NB4 (cell line): ENCODE measurements around the gene THBS1.

ENCODE experiments used
- DNase-seq: peaks from one replicate; pipeline ENCODE4 v3.0.0; 2010; ENCODE audit warnings: low read depth
- H3K4me3 ChIP-seq: one replicate; pipeline ENCODE4 v1.5.1; 2011; ENCODE audit warnings: mild to moderate bottlenecking, low read depth, low read length, moderate library complexity
- CTCF ChIP-seq: IDR thresholded peaks from one replicate; pipeline ENCODE4 v1.5.1; 2012; ENCODE audit warnings: low read depth, low read length
- MYC ChIP-seq: IDR thresholded peaks from 2 replicates; pipeline ENCODE4 v1.6.1; 2011; ENCODE audit warnings: low read depth, low read length
- POLR2A ChIP-seq: IDR thresholded peaks from 2 replicates; pipeline ENCODE4 v1.6.1; 2011; ENCODE audit warnings: mild to moderate bottlenecking; ENCODE audit not compliant: insufficient read length; ENCODE audit errors: extremely low read depth
- TF ChIP-seq, protein P1 (sequence below): IDR thresholded peaks from 2 replicates; pipeline ENCODE4 v1.6.1; 2011; ENCODE audit warnings: low read depth, low read length

Gene THBS1

GRCh38 chr15:39580117-39580484, 778 bp upstream of the THBS1 start:
- H3K4me3 ChIP-seq: no peak overlapping the region
- TF ChIP-seq MYC (no peak; the same call in 1 of the 2 replicates), CTCF (peak; percentile 77), POLR2A (no peak)
- TF ChIP-seq, protein P1, sequence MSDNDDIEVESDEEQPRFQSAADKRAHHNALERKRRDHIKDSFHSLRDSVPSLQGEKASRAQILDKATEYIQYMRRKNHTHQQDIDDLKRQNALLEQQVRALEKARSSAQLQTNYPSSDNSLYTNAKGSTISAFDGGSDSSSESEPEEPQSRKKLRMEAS: peak; percentile 39; the same call in 1 of the 2 replicates
- peak; percentile 86 for DNase-seq

DNA sequence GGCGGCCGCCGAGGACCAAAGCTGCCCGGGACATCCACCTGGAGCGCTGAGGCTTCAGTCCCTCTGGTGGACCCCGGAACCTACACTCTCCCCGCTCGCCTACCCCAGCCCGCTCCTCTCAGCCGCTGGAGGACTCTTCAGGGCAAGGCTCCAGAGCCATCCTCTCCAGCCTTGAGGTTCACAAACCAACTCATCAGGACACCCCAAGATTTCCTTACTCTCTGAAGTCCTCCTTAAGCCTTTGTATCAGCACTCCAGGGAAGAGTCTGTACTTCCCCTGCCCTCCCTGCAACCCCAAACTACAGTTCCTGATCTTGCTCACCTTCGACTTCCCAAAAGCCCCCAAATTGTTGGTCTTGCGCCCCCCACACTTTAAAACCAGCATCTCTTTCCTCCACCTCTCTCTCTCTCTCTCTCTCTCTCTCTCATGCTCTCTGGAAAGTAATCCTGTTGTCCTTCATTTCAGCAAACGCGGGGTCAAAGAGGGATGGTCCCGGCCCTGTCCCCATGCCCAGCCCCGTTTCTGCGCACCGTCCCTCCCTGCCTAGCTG, 438 bp downstream of the THBS1 start:
- DNase-seq: peak; percentile 4
- no peak overlapping the region for H3K4me3 ChIP-seq

DNA sequence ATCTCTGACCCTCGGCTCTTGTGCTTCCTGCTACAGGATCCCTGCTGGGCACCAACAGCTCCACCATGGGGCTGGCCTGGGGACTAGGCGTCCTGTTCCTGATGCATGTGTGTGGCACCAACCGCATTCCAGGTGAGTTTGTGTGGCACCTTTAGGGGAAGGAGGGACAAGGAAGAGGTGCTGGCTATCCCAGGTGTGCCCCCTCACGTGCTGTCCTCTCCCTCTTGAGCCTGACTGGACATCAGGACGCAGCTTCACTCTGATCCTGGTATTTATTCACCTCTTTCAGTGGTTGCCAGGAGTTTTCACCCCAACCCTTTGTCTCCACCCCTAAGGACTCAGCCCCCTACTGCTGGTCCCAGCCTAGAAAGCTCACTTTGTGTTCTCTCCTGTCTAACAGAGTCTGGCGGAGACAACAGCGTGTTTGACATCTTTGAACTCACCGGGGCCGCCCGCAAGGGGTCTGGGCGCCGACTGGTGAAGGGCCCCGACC, 960 bp downstream of the THBS1 start:
- H3K4me3 ChIP-seq: no peak overlapping the region
- TF ChIP-seq, protein P1: no peak
- TF ChIP-seq POLR2A (no peak), MYC (no peak), CTCF (peak; percentile 1)
- DNase-seq: peak; percentile 31

More for the DNA sequence above, 438 bp downstream of the THBS1 start:
- TF ChIP-seq, protein P1: no peak
- TF ChIP-seq MYC: no peak
- TF ChIP-seq CTCF: no peak
- TF ChIP-seq POLR2A: no peak

GRCh38 chr15:39582286-39582976, 1.6 kb downstream of the THBS1 start:
- TF ChIP-seq, protein P1: no peak
- TF ChIP-seq MYC (no peak), POLR2A (no peak), CTCF (no peak)
- H3K4me3 ChIP-seq: no peak overlapping the region
- no peak for DNase-seq

GRCh38 chr15:39582977-39583595, 2.2 kb downstream of the THBS1 start:
- no peak for DNase-seq
- H3K4me3 ChIP-seq: no peak overlapping the region
- TF ChIP-seq, protein P1: no peak
- TF ChIP-seq POLR2A: no peak
- TF ChIP-seq CTCF: no peak
- TF ChIP-seq MYC: no peak
